Mesenchymal stem cell (in vitro differentiated cells and primary cell): ENCODE measurements around the gene KCNH2.
"Not testable (repeated sequence)": the region's sequence is repeated elsewhere in the genome, so short reads cannot be mapped to it uniquely, and the experiment has no call there.

Experiments used
- DNase-seq: peaks from one replicate; pipeline ENCODE4 v3.0.0-alpha.2; 2013
- H2AFZ ChIP-seq: one replicate; pipeline ENCODE4 v1.6.1; 2013; ENCODE audit warnings: low read depth, mild to moderate bottlenecking, control low read depth, inconsistent platforms, low read length, moderate library complexity
- H2AK5ac ChIP-seq: 2 replicates; pipeline ENCODE4 v1.6.1; 2013; ENCODE audit warnings: low read length, moderate library complexity, mild to moderate bottlenecking, inconsistent platforms; ENCODE audit not compliant: severe bottlenecking
- H2BK120ac ChIP-seq: one replicate; pipeline ENCODE4 v1.6.1; 2013; ENCODE audit warnings: low read depth, mild to moderate bottlenecking, inconsistent platforms, low read length, moderate library complexity
- H2BK12ac ChIP-seq, 2 experiments: one replicate each; pipeline ENCODE4 v1.6.1; 2013; ENCODE audit warnings: inconsistent platforms in 2 of 2, low read length in 2 of 2, mild to moderate bottlenecking in 2 of 2, moderate library complexity in 2 of 2, control low read depth in 1 of 2
- H2BK15ac ChIP-seq: one replicate; pipeline ENCODE4 v1.6.1; 2013; ENCODE audit warnings: mild to moderate bottlenecking, low read depth, inconsistent platforms; ENCODE audit not compliant: poor library complexity, severe bottlenecking
- H2BK5ac ChIP-seq: 2 replicates; pipeline ENCODE4 v1.6.1; 2013; ENCODE audit warnings: low read depth, mild to moderate bottlenecking, low read length, control low read depth, inconsistent platforms; ENCODE audit not compliant: poor library complexity, severe bottlenecking
- H3K14ac ChIP-seq, 2 experiments: one replicate each; pipeline ENCODE4 v1.6.1; 2013; ENCODE audit warnings: inconsistent platforms in 2 of 2, low read length in 2 of 2, control low read depth in 1 of 2, mild to moderate bottlenecking in 1 of 2, moderate library complexity in 1 of 2
- H3K18ac ChIP-seq, 2 experiments: one replicate each; pipeline ENCODE4 v1.6.1; 2013; ENCODE audit warnings: inconsistent platforms in 2 of 2, low read length in 2 of 2, control low read depth in 1 of 2, low read depth in 1 of 2, mild to moderate bottlenecking in 1 of 2
- H3K23ac ChIP-seq, 2 experiments: one replicate each; pipeline ENCODE4 v1.6.1; 2013; ENCODE audit warnings: inconsistent platforms in 2 of 2, low read length in 2 of 2, mild to moderate bottlenecking in 2 of 2, moderate library complexity in 2 of 2, control low read depth in 1 of 2
- H3K27ac ChIP-seq: 2 replicates; pipeline ENCODE4 v1.5.1; 2013; ENCODE audit warnings: mild to moderate bottlenecking, moderate library complexity, low read length, control low read depth, inconsistent platforms; ENCODE audit not compliant: poor library complexity, severe bottlenecking
- H3K27me3 ChIP-seq, 2 experiments: 2 replicates each; pipeline versions ENCODE4 v1.6.1 to v1.7.0; 2013; ENCODE audit warnings: low read length in 2 of 2, mild to moderate bottlenecking in 2 of 2, moderate library complexity in 2 of 2, control low read depth in 1 of 2, inconsistent platforms in 1 of 2; ENCODE audit not compliant: control insufficient read depth in 1 of 2, insufficient read depth in 1 of 2
- H3K36me3 ChIP-seq, 2 experiments: 2 replicates each; pipeline versions ENCODE4 v1.6.1 to v1.7.0; 2013; ENCODE audit warnings: low read length in 2 of 2, control low read depth in 1 of 2, inconsistent platforms in 1 of 2, low read depth in 1 of 2, mild to moderate bottlenecking in 1 of 2; ENCODE audit not compliant: insufficient read depth in 2 of 2, control insufficient read depth in 1 of 2
- H3K4ac ChIP-seq, 2 experiments: one replicate each; pipeline ENCODE4 v1.6.1; 2013; ENCODE audit warnings: inconsistent platforms in 2 of 2, low read length in 2 of 2, mild to moderate bottlenecking in 2 of 2, moderate library complexity in 2 of 2, control low read depth in 1 of 2, low read depth in 1 of 2
- H3K4me1 ChIP-seq: 2 replicates; pipeline ENCODE4 v1.6.1; 2013; ENCODE audit warnings: low read depth, low read length, control low read depth; ENCODE audit not compliant: control insufficient read depth, insufficient read depth
- H3K4me2 ChIP-seq: 2 replicates; pipeline ENCODE4 v1.6.1; 2013; ENCODE audit warnings: low read length, mild to moderate bottlenecking, inconsistent platforms; ENCODE audit not compliant: poor library complexity, severe bottlenecking
- H3K4me3 ChIP-seq, 2 experiments: 2 replicates each; pipeline versions ENCODE4 v1.5.1 to v1.7.0; 2013; ENCODE audit warnings: low read length in 2 of 2, mild to moderate bottlenecking in 2 of 2, control low read depth in 1 of 2, low read depth in 1 of 2; ENCODE audit not compliant: insufficient read depth in 1 of 2
- H3K79me1 ChIP-seq: replicated peaks from 2 replicates; pipeline ENCODE4 v1.6.1; 2013; ENCODE audit warnings: mild to moderate bottlenecking, control low read depth, low read length, inconsistent platforms; ENCODE audit not compliant: poor library complexity, severe bottlenecking
- H3K9ac ChIP-seq: 2 replicates; pipeline ENCODE4 v1.7.0; 2013; ENCODE audit warnings: mild to moderate bottlenecking, low read length, moderate library complexity
- H3K9me3 ChIP-seq: 2 replicates; pipeline ENCODE4 v1.7.0; 2013; ENCODE audit warnings: mild to moderate bottlenecking, low read length; ENCODE audit not compliant: control insufficient read depth
- H4K8ac ChIP-seq: one replicate; pipeline ENCODE4 v1.6.1; 2013; ENCODE audit warnings: inconsistent platforms, mild to moderate bottlenecking, low read length, moderate library complexity
- H4K91ac ChIP-seq: one replicate; pipeline ENCODE4 v1.6.1; 2013; ENCODE audit warnings: mild to moderate bottlenecking, low read length, inconsistent platforms
- WGBS: methylation state at CpG from one replicate; pipeline ENCODE4 v1.1.7; 2013; ENCODE audit warnings: mixed read lengths; 5-methylcytosine and 5-hydroxymethylcytosine counted together

KCNH2 gene

DNA sequence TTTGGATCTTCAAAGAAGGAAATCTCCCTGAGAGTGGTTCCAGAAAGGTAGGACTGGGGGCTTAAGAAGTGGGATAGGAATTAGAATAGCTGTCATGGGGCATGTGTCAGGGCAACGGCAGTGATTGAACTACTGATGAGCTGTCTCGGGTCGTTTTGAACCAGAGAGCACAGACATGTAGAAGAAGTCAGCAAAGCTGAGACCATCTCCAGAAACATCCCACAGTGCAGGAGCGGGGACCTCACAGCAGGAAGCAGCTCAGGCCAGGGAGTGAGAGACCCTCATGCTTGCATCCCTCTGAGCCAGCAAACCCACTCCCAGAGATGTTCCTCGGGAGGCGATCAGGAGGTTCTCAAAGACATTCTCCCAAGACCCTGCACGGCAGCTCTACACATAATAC is 65.7 kb downstream of the KCNH2 start:
- no peak overlapping the region for H3K4me3 ChIP-seq
- H3K27ac ChIP-seq, result no peak overlapping the region
- H2BK120ac ChIP-seq, result no peak overlapping the region
- DNase-seq, result no peak
- H3K9me3 ChIP-seq, result no peaks in the 10 kb centered on the region
- no peak overlapping the region for H3K4ac ChIP-seq
- peaks cover 1% of the 10 kb centered on the region for H3K4me1 ChIP-seq
- no peak overlapping the region for H2BK12ac ChIP-seq
- no peak overlapping the region for H4K91ac ChIP-seq
- no peak overlapping the region for H3K14ac ChIP-seq
- H3K36me3 ChIP-seq, result no peaks in the 10 kb centered on the region
- WGBS, result 70% methylated on average over 6 of the region's 7 CpGs
- no peak overlapping the region for H4K8ac ChIP-seq
- H2BK5ac ChIP-seq, result no peak overlapping the region
- no peak overlapping the region for H2BK15ac ChIP-seq
- no peak overlapping the region for H3K9ac ChIP-seq
- no peak overlapping the region for H2AFZ ChIP-seq
- H3K27me3 ChIP-seq, result peaks cover 15 to 71% of the 10 kb centered on the region in 2 experiments
- H3K23ac ChIP-seq, result no peak overlapping the region
- H3K4me2 ChIP-seq, result no peak overlapping the region
- no peak overlapping the region for H3K18ac ChIP-seq
- H2AK5ac ChIP-seq, result no peak overlapping the region
- H3K79me1 ChIP-seq, result no peaks in the 10 kb centered on the region

DNA sequence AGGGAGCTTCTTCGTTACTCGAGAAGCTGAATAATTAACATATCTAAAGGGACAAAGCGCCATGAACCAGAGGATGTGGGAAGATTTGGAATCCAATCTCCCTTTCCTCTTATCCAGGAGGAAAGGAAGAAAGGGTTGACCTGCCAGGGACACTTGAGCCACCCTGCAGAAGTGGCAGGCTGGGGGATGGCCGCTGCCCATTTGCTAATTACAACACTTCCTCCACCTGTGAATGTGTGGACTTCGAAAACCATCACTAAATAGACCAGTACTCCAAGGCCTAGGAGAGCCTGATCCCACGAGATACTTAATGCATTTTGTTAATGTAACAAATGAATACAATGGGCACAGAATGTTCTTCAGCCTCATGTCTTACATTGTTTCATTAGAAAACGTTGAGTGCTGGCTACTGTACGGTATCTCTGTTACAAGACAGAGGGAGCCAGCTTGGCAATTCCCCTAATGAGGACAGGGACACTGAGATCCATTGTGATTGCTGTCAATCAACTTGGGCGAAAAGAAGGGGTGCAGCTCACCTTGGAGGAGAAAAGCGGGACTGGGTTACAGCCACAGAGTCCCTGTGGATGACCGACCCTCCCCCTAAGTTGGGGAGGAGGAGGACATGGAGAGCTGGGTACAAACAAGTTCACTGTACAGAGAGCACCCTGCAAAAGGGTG is 66.4 kb downstream of the KCNH2 start:
- H3K79me1 ChIP-seq, result no peaks in the 10 kb centered on the region
- no peak overlapping the region for H2AFZ ChIP-seq
- no peak overlapping the region for H3K23ac ChIP-seq
- DNase-seq, result no peak
- H3K36me3 ChIP-seq, result no peaks in the 10 kb centered on the region
- H3K4me3 ChIP-seq, result no peak overlapping the region
- no peak overlapping the region for H3K27ac ChIP-seq
- no peak overlapping the region for H2BK120ac ChIP-seq
- H2BK15ac ChIP-seq, result no peak overlapping the region
- H3K4me1 ChIP-seq, result peaks cover 1% of the 10 kb centered on the region
- no peak overlapping the region for H3K4me2 ChIP-seq
- H3K14ac ChIP-seq, result no peak overlapping the region
- 74% methylated on average over 9 of the region's 11 CpGs for WGBS
- H2BK12ac ChIP-seq, result no peak overlapping the region
- H4K8ac ChIP-seq, result no peak overlapping the region
- H2AK5ac ChIP-seq, result no peak overlapping the region
- no peak overlapping the region for H3K4ac ChIP-seq
- peaks cover 15 to 71% of the 10 kb centered on the region in 2 experiments for H3K27me3 ChIP-seq
- H3K9me3 ChIP-seq, result no peaks in the 10 kb centered on the region
- H2BK5ac ChIP-seq, result no peak overlapping the region
- H3K9ac ChIP-seq, result no peak overlapping the region
- H4K91ac ChIP-seq, result no peak overlapping the region
- no peak overlapping the region for H3K18ac ChIP-seq

DNA sequence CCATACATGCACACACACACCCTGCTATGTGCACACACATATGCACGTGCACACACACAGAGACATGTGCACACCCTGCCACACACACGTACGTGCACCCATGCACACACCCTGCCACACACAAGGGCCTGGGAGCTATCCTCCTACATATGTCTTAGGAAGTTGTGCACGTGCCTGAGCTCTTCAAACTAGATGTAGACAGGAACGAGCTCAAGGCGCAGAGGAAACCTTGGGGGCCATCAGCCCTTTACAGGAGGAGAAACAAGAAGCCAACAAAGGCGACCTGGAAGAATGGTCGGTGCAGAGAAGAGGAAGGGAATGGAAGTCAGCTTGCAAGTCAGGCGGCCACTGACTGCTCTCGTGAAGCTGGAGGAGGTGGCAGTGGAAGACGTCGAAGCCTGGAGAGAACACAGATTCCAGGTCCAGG is 67.1 kb downstream of the KCNH2 start:
- no peak overlapping the region for H3K4me2 ChIP-seq
- no peaks in the 10 kb centered on the region for H3K79me1 ChIP-seq
- no peak overlapping the region for H4K91ac ChIP-seq
- H3K23ac ChIP-seq, result no peak overlapping the region
- H3K4me1 ChIP-seq, result peaks cover 1% of the 10 kb centered on the region
- no peaks in the 10 kb centered on the region for H3K36me3 ChIP-seq
- H3K18ac ChIP-seq, result no peak overlapping the region
- no peak overlapping the region for H2BK12ac ChIP-seq
- WGBS, result 74% methylated on average over 12 of the region's 12 CpGs
- no peak overlapping the region for H2BK5ac ChIP-seq
- H2BK120ac ChIP-seq, result no peak overlapping the region
- no peak overlapping the region for H2BK15ac ChIP-seq
- H3K9me3 ChIP-seq, result no peaks in the 10 kb centered on the region
- H3K4ac ChIP-seq, result no peak overlapping the region
- H3K14ac ChIP-seq, result no peak overlapping the region
- H3K27ac ChIP-seq, result no peak overlapping the region
- H2AK5ac ChIP-seq, result no peak overlapping the region
- H3K27me3 ChIP-seq, result peaks cover 15 to 73% of the 10 kb centered on the region in 2 experiments
- no peak for DNase-seq
- H3K9ac ChIP-seq, result no peak overlapping the region
- H4K8ac ChIP-seq, result no peak overlapping the region
- no peak overlapping the region for H3K4me3 ChIP-seq
- no peak overlapping the region for H2AFZ ChIP-seq

DNA sequence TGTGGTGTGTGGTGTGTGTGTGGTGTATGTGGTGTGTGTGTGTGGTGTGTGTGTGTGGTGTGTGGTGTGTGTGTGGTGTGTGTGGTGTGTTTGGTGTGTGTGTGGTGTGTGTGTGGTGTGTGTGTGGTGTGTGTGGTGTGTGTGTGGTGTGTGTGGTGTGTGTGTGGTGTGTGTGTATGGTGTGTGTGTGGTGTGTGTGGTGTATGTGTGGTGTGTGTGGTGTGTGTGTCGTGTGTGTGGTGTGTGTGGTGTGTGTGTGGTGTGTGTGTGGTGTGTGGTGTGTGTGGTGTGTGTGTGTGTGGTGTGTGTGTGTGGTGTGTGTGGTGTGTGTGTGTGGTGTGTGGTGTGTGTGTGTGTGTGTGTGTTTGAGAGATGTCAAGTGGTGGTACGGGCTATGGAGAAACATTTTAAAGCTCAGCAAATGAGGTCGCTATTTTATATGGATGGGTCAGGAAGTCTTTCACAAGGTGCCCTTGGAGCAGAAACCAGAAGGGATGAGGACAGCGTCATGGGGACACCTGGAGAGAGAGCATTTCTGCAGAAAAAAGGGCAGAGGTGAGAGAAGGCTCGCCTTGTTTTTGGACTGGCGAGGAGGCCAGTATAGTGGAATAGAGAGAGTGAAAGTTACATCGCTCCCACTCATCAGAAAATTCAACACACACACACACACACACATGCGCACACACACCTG is 67.7 kb downstream of the KCNH2 start:
- H3K4me2 ChIP-seq, H2BK5ac ChIP-seq, H3K23ac ChIP-seq, H3K9ac ChIP-seq, H2AFZ ChIP-seq, H2BK120ac ChIP-seq, H3K27ac ChIP-seq, H2BK15ac ChIP-seq, H3K18ac ChIP-seq, H2AK5ac ChIP-seq, H3K4ac ChIP-seq, H2BK12ac ChIP-seq, H3K4me1 ChIP-seq, H3K36me3 ChIP-seq, H3K4me3 ChIP-seq, H4K8ac ChIP-seq, H3K79me1 ChIP-seq, H3K9me3 ChIP-seq: not testable (repeated sequence)
- peak; percentile 6 for DNase-seq
- 82% methylated on average over 4 of the region's 8 CpGs for WGBS
- peak overlapping the region in 1 of 2 experiments; percentile 88 for H3K14ac ChIP-seq
- H3K27me3 ChIP-seq, result peaks cover 20 to 70% of the 10 kb centered on the region in 2 experiments
- peak overlapping the region; percentile 18 for H4K91ac ChIP-seq
